GM19351 (cell line): ENCODE measurements around the gene LMBRD1.
A peak's percentile ranks its signal among the peaks of the same experiment; 100 is the strongest.
"Not testable (repeated sequence)": the region's sequence is repeated elsewhere in the genome, so short reads cannot be mapped to it uniquely, and the experiment has no call there.

Experiments
- ATAC-seq: cut with Tn5 transposase; IDR thresholded peaks from one replicate; pipeline ENCODE4 v1.9.1; 2021; ENCODE audit warnings: mild to moderate bottlenecking, moderate library complexity; ENCODE audit not compliant: unreplicated experiment

Gene LMBRD1

DNA sequence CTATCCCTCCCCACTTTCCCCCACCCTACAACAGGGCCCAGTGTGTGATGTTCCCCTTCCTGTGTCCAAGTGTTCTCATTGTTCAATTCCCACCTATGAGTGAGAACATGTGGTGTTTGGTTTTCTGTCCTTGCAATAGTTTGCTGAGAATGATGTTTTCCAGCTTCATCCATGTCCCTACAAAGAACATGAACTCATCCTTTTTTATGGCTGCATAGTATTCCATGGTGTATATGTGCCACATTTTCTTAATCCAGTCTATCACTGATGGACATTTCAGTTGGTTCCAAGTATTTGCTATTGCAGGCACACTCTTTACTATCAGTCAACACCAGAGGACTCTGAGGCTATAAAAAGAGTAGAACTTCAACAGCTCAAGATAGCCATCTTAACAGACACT, 2.0 kb upstream of the LMBRD1 start:
- not testable (repeated sequence) for ATAC-seq

DNA sequence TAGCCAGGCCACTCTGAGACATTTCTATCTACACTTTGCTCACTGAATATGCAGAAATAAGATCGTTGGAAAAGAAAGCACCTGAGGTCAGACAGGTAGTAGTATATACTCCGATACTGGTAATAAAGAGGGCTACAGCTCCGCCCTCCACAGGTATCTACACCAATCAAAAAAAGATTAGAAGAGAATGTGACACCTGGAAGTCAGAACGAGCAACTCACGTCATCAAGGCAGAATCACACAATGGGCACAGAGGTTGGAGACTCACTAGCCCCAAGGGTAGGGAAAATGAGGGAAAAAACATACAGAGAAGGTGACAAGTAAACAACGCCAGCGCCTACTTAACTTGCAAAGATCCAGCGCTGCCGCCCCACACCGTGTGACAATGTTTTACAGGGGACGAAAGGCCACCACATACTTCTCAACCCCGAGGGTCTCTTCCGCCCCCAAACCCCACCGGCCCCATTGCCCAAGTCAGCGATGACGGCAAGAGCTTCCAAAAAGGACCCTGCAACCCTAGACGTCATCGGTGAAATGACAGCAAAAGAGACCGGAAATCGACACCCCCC, 653 bp downstream of the LMBRD1 start:
- peak; percentile 28 for ATAC-seq

DNA sequence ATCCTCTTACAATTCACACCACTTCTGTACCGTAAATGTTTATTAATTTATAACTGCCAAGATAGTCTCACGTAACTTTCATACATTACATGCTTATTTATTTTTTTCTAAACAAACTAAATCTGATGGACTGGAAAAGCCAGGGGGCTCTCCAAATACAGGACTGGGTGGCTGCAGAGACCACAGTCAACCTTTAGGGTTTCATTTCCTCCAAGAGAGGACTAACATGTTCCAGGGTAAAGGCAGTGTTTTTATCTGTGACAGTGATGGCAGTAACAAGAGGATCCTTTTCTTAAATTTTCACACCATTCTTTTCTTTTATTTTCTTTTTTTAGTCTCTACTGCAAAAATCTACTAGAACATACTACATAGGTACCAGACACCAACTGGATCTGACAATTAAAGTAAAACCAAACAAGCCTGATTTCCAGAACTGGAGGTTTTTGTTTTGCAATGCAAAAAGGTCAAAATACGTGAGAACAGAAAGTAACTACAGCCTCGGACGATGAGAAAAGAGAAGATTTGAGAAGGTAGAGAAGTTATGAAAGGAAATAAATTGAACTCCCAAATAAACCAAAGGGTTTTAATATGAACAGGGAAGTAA, 1.2 kb downstream of the LMBRD1 start:
- ATAC-seq, result peak; percentile 41

DNA sequence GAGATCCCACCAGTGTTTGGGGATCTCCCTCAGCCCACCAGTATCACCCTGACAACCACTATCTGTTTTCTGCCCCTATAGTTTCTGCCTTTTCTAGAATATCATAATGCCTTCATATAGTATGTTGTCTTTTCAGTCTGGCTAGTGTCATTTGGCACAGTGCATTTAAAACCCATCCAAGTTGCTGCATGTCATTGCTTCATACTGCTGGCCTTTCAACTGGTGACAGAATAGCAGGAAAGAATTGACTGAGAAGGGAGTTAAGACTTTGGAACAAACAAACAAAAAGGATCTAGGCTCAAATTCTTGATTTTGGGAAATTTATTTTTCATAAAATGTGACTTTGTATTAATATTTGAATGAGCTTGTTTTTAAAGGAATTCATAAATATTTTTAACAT, 4.5 kb downstream of the LMBRD1 start:
- no peak for ATAC-seq

DNA sequence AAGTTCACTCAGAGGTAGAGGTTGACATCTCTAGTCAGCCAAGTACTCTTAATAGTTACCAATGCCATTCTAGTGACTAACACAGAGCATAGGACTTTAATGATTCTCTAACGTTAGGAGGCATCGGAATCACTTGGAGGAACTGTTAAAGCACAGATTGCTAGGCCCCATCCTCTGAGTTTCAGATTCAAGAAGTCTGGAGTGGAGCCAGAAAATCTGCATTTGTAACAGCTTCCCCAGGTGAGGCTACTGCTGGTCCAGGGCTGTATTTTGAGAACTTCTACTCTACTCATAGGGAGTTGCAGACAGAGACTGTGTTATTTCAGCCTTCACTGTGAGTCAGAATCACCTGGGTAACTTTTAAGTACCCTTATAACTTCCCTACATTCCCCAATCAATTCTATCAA, 5.7 kb downstream of the LMBRD1 start:
- peak; percentile 39 for ATAC-seq

DNA sequence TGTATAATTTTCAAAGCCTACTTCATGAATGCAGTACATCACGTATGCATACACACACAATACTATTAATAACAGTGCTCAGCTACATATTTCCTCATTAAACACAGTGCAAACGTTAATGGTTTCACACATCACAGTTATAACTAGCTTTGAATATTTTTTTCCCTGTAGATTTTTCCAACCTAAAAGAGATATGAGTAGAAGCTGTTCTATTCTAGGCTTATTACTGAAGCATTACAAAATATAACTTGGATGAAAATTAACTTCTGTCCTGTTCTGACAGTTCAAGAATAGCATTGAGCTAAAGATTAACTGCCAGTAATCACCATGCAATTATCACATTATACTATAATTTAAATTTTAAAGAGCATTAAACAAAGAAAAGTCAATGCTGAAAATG, 6.2 kb downstream of the LMBRD1 start:
- ATAC-seq, result no peak

DNA sequence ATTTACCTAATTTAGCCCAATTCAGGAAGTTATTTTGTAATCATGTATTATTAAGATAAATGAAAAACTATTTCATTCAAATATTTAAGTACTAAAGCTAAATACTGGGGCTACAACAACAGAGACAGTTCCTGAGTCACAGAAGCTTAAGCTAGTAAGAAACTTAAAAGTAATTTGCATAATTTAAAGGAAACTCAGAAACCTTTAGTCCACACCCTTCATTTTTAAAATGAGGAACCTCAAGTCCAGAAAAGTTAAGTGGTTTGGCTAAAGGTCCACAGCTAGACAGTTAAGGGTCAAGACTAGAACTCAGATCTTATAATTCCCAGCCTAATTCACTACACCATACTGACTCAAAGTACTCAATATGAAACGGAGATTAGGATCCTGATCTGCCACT, 7.2 kb downstream of the LMBRD1 start:
- ATAC-seq, result peak; percentile 40

DNA sequence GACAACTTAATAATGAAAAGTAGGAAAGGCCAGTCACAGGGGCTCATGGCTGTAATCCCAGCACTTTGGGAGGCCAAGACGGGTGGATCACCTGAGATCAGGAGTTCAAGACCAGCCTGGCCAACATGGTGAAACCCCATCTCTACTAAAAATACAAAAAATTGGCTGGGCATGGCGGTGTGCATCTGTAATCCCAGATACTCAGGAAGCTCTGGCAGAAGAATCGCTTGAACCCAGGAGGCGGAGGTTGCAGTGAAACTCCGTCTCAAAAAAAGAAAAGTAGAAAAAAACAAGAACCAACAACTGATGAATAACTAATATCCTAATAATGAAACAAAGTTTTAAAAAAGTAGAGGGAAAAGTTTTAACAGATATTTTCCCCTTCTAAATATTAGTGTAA, 9.4 kb downstream of the LMBRD1 start:
- ATAC-seq, result not testable (repeated sequence)

DNA sequence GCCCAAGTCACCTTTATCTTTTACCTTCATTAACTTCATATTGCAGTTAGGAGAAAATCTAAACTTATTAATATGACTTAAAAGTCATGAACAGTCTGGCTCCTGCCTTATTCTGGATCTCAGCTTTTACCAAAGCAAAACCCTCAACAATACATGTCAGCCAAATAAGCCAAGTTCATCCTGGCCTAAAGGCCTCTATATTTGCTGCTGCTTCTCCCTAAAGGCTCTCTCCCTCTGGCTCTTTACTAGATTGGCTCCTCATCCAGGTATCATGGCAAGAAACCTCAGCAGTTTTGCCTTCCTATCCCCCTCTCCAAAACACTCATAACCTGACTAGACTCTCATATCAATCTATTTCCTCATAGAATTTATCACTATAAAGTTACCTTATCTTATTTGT, 11.1 kb downstream of the LMBRD1 start:
- no peak for ATAC-seq

DNA sequence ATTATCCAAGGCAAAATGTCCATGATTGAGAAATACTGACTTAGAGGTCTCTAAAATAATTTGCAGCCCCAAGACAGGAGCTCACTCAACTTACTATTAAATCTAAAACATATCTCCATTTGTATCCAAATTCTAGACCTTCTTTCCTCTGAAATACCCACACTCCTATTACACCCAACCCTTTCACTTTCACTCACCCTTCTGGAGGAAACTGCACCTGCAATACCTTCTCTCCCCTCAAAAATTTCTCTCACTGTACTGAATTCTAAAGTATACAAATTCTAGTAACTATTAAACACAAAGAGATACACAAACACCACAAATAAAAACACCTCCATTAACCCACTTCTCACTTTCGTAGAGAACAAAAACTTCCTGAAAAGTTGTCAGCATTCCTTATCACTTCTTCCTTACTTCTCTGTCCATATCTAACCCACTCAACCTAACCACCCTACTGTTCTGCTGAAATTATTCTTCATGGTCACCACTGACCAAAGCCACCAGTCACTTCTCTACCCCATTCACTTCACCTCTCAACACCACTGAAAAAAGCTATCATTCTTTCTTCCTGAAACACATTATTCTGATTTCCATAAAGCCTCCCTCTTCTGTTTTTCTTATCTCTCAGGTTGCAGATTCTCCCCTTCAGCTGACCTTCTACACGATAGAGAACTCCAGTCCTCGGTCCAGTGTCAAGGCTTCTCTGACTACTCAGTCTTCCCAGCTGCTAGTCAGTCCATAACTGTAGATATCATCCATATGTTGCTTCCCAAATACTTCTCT, 12.0 kb downstream of the LMBRD1 start:
- peak; percentile 76 for ATAC-seq

DNA sequence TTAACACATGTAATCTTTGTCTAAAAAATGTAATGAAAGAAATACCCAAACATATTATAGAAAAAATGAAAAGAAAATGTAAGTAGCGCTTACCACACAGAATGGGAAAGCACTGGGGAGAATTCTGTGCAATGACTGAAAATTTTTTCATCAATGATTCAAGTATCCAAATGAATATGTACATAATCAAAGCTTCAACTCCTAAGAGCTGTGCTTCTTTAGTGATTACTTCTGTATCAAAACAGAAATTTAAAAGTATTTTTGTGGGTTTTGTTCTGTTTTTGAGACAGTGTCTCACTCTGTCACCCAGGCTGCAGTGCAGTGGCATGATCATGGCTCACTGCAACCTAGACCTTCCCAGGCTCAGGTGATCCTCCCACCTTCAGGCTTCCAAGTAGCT, 13.7 kb downstream of the LMBRD1 start:
- ATAC-seq, result no peak

DNA sequence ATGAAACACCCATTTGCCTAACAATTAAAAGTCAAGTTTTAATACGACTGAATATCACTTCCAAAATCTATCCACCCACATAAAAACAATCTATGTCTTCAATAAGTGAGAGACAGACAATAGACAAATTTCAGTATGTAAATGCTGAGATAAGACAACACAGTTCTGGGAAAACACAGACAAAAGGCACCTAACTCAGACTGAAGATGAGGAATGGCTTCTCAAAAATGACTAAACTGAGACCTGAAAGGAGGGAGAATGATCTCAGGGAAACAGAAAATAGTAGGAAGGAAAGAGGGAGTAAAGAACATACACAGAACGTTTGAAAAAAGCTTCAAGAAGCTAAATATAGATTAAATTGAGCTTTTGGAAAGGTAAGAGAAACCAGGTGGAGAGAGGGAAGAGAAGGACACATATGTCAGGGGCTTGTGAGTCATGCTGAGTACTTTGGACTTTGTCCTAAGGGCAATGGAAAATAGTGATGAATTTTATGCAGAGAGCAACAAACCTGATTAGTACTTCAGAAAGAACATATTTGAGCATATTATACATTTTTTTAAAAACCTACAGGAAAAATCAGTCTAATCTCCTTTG, 16.1 kb downstream of the LMBRD1 start:
- no peak for ATAC-seq

DNA sequence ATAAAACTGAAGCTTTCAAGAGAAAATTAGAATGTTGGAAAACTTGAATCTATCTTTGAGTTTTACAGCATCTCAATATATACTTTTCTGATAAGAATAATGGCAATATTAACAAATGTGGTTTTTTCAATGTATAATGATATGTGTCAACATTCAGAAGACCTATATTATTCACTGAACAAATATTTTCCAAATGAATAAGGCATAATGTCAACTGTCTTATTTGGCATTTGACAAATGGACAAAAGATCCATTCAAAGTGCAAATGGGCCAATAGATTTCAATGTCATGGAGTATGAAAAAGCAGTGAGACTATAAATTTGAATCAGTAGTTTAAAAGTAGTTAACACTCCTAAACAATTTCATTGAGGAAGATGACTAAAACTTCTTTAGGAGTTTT, 20.9 kb downstream of the LMBRD1 start:
- ATAC-seq, result no peak

DNA sequence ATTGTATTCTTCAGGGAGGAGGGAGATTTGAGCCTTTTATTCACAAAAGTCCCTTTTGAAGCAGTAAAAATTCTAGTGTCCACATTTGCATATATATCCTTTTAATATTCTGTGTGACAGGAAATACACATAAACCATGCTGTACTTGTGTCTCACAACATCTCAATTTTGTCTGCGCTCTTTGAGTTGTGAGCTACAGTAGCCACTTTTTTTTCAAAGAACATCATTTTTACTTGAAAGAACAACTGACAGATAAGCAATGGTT, 21.3 kb downstream of the LMBRD1 start:
- no peak for ATAC-seq

DNA sequence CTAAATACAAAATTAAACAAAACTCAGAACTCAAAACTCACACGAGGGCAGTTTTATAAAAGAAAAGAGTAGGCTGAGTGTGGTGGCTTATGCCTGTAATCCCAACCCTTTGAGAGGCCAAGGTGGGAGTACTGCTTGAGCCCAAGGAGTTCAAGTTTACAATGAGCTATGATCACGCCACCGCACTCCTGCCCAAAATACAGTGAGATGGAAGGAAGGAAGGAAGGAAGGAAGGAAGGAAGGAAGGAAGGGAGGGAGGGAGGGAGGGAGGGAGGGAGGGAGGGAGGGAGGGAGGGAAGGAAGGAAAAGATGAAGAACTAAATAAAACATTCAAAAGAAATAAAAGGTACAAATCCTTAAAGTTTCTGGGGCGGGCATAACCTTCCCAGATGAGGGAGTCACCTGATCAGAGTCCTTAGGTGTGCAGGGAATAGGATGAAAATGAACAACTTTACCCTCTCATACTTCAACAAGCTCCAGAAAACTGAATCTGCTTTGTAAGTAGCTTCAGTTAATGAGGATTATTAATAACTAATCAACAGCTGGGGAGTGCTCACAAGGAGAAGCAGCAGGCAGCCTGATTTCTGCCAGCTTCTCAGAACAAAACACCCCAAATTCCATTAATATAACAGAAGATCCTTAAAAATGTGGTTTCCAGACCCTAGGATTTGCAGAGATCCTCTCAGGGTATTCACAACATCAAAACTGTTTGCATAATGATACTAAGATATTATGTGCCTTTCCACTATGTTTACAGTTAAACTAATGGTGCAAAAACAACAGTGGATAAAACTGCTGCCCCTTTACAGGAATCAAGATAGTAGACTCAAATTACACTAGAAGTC, 21.8 kb downstream of the LMBRD1 start:
- no peak for ATAC-seq

DNA sequence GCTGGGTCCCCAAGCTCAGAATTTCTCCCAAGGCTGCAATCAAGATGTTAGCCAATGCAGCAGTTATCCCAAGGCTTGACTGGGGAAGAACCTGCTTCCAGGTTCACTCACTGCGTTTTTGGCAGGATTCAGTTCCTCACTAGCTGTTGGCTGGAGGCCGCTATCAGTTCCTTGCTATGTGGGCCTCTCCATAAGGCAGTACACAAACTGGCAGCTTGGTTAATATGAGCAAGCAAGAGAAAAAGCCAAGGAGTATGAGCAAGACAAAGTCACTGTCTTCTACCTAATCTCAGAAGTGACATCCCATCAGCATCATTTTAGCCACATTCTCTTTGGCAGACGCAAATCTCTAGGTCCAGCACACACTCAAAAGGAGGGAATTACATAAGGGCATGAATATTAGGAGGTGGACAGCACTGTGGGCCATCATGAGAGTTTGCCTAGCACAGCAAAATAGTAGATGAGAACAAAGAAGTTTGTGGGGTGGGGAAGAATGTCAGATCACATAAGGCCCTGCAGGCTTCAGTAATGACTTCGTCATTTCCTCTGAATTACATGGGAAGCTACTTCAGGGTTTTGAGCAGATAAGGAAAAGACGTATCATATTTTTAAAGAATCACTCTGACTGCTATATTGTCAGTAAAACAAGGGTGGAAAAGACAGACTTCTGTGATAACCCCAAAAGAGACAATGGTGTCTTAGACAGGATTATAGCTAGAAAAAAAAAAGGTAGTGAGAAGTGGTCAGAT, 25.5 kb downstream of the LMBRD1 start:
- ATAC-seq, result no peak

DNA sequence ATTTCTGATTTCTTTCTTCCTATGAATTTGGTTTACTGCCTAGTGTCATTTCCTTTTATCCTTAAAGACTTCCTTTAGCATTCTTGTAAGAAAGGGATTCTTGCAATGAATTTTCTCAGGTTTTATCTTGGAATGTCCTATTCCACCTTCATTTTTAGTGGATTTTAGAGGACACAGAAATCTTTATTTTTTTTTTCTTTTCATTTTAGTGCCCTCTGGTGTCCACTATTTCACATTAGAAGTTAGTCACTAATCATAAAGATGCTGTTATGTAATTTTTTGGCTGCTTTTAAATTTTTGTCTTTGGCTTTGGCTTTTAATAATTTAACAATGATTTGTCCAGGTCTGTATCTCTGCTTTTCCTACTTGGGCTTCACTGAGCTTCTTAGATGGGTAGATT, 28.1 kb downstream of the LMBRD1 start:
- no peak for ATAC-seq

DNA sequence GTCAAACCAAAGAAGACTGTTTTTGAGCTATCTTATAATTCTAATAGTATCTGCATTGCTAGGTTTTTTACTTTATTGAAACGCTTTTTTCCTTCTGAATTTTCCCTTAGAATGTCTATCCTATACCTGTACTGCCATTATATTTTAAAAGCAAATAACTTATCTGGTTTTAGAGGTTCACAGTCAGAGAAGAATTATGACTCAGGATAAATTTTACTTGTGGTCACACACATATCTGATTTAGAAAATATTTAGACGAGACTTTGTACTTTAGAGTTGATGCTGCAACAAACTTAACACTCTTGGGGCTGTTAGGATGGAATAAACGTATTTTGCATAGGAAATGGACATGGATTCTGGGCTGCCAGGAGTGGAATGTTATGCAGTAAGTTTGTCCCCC, 33.0 kb downstream of the LMBRD1 start:
- ATAC-seq, result no peak

DNA sequence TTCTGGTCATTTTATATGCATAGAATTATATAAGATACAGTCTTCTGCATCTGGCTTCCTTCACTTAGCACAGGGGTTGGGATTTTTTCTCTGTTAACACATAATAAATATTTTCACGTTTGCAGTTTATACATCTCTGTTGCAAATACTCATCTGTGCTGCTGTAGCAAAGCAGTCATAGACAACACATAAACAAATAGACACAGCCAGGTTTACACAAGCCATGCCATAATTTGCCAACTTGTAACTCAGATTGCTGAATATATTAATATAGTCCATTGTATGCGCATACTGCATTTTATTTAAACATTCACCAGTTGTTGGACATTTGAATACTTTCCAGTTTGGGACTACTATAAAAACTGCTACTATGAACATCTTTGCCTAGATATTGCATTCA, 35.0 kb downstream of the LMBRD1 start:
- no peak for ATAC-seq

DNA sequence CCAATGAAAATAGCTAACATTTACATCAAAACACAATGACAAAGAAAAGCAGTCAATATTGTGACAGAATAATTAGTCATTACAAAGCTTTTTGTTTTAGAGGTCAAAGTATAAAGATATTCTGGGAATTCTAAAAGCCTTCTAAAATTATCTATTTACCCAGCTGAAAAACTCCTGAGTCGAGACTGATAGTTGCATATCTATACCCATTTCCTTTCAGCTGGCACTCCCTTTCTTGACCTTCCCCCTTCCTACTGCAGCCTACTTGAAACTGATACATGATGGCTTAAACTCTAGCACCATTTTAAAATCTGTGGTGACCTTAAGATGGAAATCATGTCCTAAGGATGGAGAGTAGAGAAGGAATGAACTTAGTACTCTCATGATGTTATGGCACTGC, 38.6 kb downstream of the LMBRD1 start:
- ATAC-seq, result no peak

DNA sequence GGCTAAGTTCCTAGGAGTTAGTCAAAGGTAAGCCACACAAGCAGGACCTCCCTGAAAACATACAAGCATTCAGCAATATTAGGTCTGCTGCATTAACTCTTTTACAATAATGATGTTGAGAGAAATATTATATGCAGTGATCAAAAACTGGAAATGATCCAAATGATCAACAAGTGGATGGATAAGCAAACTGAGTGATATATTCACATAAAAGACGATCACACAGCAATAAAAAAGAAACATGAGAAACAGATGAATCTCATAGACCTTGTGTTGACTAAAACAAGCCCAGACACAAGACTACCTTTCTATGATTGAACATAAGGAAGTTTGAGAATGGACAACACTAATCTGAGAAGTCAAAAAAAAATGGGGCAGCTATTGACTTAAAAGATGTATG, 39.9 kb downstream of the LMBRD1 start:
- no peak for ATAC-seq
